ENCODE data around the gene HJV. TPM values are rescaled to one million over a fixed set of nuclear protein-coding genes. Genes with fewer than 3 reads are reported as not detected.

Gene HJV
- total and polyA plus RNA-seq, 7 donors, result not detected

GRCh38 chr1:145983960-145984830, 37.3 kb downstream of the HJV start:
- peaks cover 0 to 79% (median 73%) of the 10 kb centered on the region in 4 donors for H3K4me1 ChIP-seq
- no peaks in the 10 kb centered on the region for H3K27me3 ChIP-seq
- WGBS, 2 donors, result 74 to 87% methylated on average over 12 of the region's 12 CpGs
- intact Hi-C loops (cut with DNase I), result no loop called here
- TF ChIP-seq POLR2A (IDR thresholded peaks at IDR 0.05) (no peak), CTCF (IDR thresholded peaks at IDR 0.05) (no peak), EP300 (IDR thresholded peaks at IDR 0.05) (no peak), POLR2AphosphoS5 (IDR thresholded peaks at IDR 0.05) (no peak)
- H3K36me3 ChIP-seq, result no peaks in the 10 kb centered on the region
- peak overlapping the region; percentile 92 to 96 (median 94) for H3K27ac ChIP-seq
- DNase-seq, result peak; percentile 55
- H3K4me3 ChIP-seq, result no peak overlapping the region
- H3K9me3 ChIP-seq, result no peaks in the 10 kb centered on the region

DNA sequence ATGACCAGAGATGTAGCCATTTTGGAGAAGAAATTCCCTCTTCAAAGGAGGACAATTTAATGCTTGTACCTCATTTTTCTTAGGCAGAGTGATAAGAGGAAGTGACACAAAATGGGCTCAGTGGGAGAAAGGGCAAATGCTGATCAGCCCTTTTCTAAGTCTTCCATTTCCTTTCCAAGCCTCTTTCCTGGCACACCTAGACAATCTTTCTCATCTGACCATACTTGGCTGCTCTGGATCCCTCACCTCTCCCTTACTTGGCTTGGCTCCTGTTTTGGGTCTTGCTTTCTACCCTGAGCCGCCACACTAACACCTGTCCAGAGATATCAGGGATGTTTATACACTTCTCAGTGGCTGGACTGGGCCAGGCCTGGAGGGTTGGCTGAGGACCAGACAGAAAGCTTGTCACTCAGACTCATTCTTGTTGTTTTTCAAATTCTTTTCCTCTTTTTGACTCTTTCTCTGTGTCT, 38.3 kb downstream of the HJV start:
- H3K4me3 ChIP-seq, result no peak overlapping the region
- peaks cover 0 to 89% (median 82%) of the 10 kb centered on the region in 4 donors for H3K4me1 ChIP-seq
- H3K9me3 ChIP-seq, result no peaks in the 10 kb centered on the region
- H3K27me3 ChIP-seq, result no peaks in the 10 kb centered on the region
- 26 to 60% methylated on average over 1 of the region's 1 CpG for WGBS, 2 donors
- peak overlapping the region; percentile 92 to 96 (median 94) for H3K27ac ChIP-seq
- peak in 2 of 4 donors; percentile 23 to 37 for TF ChIP-seq POLR2AphosphoS5 (IDR thresholded peaks at IDR 0.05)
- TF ChIP-seq EP300 (IDR thresholded peaks at IDR 0.05), result no peak
- TF ChIP-seq POLR2A (IDR thresholded peaks at IDR 0.05), result no peak
- no peaks in the 10 kb centered on the region for H3K36me3 ChIP-seq
- intact Hi-C loops (cut with DNase I), result no loop called here
- peak; percentile 73 for DNase-seq

DNA sequence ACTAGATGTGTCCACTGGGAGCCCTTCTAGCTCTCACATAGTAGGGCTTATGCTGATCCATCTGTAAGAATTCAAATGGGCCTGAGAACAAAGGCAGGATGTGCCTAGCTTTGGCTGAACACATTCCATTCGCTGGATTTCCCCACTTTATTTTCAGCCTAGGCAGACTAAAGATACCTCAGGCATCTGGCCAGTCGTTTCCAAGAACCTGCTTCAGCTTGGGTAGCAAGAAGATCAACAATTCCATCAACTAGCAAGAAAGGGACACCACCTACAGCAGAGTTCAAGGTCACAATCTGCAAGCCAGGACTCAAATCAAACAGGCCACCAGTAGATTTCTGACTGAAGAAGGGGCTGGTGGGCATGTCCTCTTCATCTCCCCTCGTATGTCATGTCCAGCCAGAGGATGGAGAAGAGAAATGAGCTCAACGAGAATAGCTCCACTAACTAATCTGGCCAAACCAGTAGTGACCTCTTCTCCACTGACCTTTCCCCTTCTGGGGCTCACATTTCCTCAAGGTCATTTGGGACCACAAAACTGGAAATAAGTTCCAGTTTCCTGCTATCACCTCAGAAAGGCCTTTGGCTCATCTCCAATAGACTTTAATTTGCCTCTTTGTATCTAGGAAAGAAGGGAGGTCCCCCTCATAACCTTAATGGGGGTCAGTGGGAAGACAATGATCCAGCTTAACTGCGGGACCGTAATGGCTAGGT, 39.4 kb downstream of the HJV start:
- peaks cover 0 to 94% (median 92%) of the 10 kb centered on the region in 4 donors for H3K4me1 ChIP-seq
- no peaks in the 10 kb centered on the region for H3K9me3 ChIP-seq
- peak; percentile 58 for DNase-seq
- no peaks in the 10 kb centered on the region for H3K27me3 ChIP-seq
- intact Hi-C loops (cut with DNase I), result no loop called here
- no peaks in the 10 kb centered on the region for H3K36me3 ChIP-seq
- H3K4me3 ChIP-seq, result no peak overlapping the region
- peak overlapping the region; percentile 92 to 96 (median 94) for H3K27ac ChIP-seq
- 86 to 87% methylated on average over 6 of the region's 6 CpGs for WGBS, 2 donors
- no peak for TF ChIP-seq CTCF (IDR thresholded peaks at IDR 0.05)
- no peak for TF ChIP-seq EP300 (IDR thresholded peaks at IDR 0.05)
- TF ChIP-seq POLR2AphosphoS5 (IDR thresholded peaks at IDR 0.05), result peak in 2 of 4 donors; percentile 15 to 62
- TF ChIP-seq POLR2A (IDR thresholded peaks at IDR 0.05), result no peak

DNA sequence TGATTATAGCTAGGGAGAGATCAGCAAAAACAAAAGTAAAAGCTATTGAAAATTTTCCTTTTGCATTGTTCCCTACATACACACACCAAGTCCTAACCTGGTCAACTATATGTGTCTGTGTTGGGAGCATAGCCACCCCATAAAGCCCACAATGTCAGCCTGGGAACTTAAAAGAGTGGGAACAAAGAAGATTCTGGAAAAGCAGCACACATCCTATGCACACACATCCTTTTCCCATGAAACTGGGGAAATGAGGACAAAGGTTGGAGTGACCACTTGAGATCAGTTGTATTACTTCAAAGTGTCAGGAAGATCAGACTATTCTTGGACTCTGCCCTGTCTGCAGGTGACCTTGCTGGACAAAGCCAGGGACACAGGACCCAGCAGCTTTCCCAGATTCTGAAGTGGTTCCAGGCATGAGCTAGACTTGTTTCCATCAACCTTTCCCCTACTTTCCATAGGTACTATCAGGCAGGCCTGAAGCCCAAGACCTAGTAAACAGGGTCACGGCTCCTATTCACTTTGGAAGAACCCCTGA, 41.0 kb downstream of the HJV start:
- no peak for DNase-seq
- Histone ChIP-seq H3K36me3 (no peaks in the 10 kb centered on the region), H3K4me1 (peaks cover 0 to 82% (median 81%) of the 10 kb centered on the region in 4 donors), H3K4me3 (no peak overlapping the region), H3K27me3 (no peaks in the 10 kb centered on the region), H3K27ac (peak overlapping the region; percentile 92 to 96 (median 94)), H3K9me3 (no peaks in the 10 kb centered on the region)
- 85 to 93% methylated on average over 1 of the region's 1 CpG for WGBS, 2 donors
- intact Hi-C loops (cut with DNase I), result no loop called here
- no peak for TF ChIP-seq EP300 (IDR thresholded peaks at IDR 0.05)
- peak in 1 of 4 donors; percentile 9 for TF ChIP-seq POLR2AphosphoS5 (IDR thresholded peaks at IDR 0.05)

DNA sequence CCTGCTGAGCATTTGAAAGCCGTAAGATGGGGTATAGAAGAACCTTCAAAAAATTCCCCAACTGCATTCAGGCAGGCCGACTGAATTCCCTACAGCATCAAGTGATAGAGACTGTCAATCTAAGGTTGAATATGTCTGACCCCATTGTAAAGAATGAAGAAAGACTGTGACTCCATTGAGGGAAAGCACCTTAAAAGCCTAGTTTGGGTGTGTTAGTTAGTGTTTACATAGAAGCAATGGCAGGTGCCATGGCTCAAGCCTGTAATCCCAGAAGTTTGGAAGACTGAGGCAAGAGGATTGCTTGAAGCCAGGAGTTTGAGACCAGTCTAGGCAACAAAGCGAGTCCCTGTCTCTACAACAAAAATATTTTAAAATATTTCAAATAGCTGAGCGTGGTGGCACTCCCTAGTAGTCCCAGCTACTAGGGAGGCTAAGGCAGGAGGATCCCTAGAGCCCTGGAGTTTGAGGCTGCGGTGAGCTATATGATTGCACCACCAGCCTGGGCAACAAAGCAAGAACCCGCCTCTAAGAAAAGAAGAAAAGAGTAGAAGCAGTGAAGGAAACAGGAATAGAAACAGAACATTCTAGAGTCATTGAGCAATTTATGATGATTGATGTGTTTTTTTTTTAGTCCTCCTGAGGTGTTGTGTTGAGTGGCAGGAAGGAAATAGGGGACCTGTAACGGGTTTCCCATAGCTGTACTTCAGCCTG, 41.6 kb downstream of the HJV start:
- H3K27me3 ChIP-seq, result no peaks in the 10 kb centered on the region
- intact Hi-C loops (cut with DNase I), result no loop called here
- H3K4me1 ChIP-seq, result peaks cover 0 to 76% (median 75%) of the 10 kb centered on the region in 4 donors
- H3K9me3 ChIP-seq, result no peaks in the 10 kb centered on the region
- H3K27ac ChIP-seq, result peak overlapping the region; percentile 92 to 96 (median 94)
- peak overlapping the region in 2 of 4 donors; percentile 14 to 22 for H3K4me3 ChIP-seq
- 29 to 46% methylated on average over 7 of the region's 7 CpGs for WGBS, 2 donors
- DNase-seq, result peak; percentile 75
- peaks cover 0 to 5% (median 0%) of the 10 kb centered on the region in 4 donors for H3K36me3 ChIP-seq
- TF ChIP-seq CTCF (IDR thresholded peaks at IDR 0.05) (no peak), POLR2AphosphoS5 (IDR thresholded peaks at IDR 0.05) (peak in 3 of 4 donors; percentile 9 to 20 (median 9))
